Measurements from ENCODE around the gene C11orf52.

DNA sequence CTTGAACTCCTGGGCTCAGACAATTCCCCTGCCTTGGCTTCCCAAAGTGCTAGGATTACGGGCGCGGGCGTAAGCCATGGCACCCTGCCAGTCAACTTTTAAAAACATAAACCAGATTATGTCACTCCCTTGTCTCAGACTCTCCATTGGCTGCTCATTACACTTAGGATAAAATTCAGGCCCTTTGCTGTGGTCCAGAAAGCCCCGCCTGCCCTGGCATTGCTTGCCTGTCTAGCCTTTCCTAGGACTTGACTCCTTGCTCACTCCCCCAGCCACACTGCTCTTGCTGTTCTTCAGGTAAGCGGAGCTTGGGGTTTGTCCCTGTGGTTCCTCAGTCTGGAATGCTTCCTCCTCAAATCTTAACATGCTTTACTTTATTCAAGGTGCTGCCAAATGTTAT lies 48.9 kb downstream of the C11orf52 start:
- TF ChIP-seq, protein P1, sequence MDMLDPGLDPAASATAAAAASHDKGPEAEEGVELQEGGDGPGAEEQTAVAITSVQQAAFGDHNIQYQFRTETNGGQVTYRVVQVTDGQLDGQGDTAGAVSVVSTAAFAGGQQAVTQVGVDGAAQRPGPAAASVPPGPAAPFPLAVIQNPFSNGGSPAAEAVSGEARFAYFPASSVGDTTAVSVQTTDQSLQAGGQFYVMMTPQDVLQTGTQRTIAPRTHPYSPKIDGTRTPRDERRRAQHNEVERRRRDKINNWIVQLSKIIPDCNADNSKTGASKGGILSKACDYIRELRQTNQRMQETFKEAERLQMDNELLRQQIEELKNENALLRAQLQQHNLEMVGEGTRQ (IDR thresholded peaks at IDR 0.05), result no peak
- TF ChIP-seq, protein P2, sequence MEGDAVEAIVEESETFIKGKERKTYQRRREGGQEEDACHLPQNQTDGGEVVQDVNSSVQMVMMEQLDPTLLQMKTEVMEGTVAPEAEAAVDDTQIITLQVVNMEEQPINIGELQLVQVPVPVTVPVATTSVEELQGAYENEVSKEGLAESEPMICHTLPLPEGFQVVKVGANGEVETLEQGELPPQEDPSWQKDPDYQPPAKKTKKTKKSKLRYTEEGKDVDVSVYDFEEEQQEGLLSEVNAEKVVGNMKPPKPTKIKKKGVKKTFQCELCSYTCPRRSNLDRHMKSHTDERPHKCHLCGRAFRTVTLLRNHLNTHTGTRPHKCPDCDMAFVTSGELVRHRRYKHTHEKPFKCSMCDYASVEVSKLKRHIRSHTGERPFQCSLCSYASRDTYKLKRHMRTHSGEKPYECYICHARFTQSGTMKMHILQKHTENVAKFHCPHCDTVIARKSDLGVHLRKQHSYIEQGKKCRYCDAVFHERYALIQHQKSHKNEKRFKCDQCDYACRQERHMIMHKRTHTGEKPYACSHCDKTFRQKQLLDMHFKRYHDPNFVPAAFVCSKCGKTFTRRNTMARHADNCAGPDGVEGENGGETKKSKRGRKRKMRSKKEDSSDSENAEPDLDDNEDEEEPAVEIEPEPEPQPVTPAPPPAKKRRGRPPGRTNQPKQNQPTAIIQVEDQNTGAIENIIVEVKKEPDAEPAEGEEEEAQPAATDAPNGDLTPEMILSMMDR (IDR thresholded peaks at IDR 0.05), result no peak
- TF ChIP-seq RNF2 (IDR thresholded peaks at IDR 0.05; ENCODE audit: borderline replicate concordance, low read depth) (no peak), RARB (CRISPR knock-in tag; IDR thresholded peaks at IDR 0.05) (no peak), CHD4 (IDR thresholded peaks at IDR 0.05; ENCODE audit: borderline replicate concordance) (no peak)
